ENCODE measurements around the gene AOPEP.

DNA sequence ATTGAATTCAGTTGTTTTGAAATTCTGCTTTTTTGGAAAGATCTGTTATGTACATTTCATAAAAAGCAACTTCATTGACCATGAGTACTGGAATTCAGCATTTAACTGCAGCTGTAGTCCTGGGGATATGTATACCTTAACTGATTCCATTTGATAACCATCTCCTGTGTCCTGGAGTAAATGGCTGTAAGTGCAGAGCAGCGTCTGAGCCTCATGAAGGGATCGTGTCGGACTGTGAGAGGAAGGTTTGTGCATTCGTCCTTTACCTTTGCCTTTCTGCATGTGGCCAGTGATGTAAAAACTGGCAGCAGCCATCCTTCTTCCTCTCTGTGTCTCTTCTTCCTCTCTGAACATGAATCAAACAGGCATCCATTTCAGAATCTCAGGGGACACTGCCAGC is 303.8 kb downstream of the AOPEP start:
- TF ChIP-seq, protein P1, sequence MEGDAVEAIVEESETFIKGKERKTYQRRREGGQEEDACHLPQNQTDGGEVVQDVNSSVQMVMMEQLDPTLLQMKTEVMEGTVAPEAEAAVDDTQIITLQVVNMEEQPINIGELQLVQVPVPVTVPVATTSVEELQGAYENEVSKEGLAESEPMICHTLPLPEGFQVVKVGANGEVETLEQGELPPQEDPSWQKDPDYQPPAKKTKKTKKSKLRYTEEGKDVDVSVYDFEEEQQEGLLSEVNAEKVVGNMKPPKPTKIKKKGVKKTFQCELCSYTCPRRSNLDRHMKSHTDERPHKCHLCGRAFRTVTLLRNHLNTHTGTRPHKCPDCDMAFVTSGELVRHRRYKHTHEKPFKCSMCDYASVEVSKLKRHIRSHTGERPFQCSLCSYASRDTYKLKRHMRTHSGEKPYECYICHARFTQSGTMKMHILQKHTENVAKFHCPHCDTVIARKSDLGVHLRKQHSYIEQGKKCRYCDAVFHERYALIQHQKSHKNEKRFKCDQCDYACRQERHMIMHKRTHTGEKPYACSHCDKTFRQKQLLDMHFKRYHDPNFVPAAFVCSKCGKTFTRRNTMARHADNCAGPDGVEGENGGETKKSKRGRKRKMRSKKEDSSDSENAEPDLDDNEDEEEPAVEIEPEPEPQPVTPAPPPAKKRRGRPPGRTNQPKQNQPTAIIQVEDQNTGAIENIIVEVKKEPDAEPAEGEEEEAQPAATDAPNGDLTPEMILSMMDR (conservative IDR thresholded peaks at IDR 0.05 in 1 of 2, IDR thresholded peaks at IDR 0.05 in 1 of 2; ENCODE audit: low read depth in 1 of 2, low read length in 2 of 2), result no peak
- TF ChIP-seq EZH2 (IDR thresholded peaks at IDR 0.05; ENCODE audit: low read length, missing control alignments), result no peak
